ENCODE results near the gene RICTOR. TPM values are rescaled to one million over a fixed set of nuclear protein-coding genes. Genes with fewer than 3 reads are reported as not detected.
A peak's percentile ranks its signal among the peaks of the same experiment; 100 is the strongest.
"Not testable (repeated sequence)": the region's sequence is repeated elsewhere in the genome, so short reads cannot be mapped to it uniquely, and the experiment has no call there.

RICTOR gene
- total RNA-seq, 4 donors from 2014 or later = 24.0 to 46.1 (median 31.9) TPM

DNA sequence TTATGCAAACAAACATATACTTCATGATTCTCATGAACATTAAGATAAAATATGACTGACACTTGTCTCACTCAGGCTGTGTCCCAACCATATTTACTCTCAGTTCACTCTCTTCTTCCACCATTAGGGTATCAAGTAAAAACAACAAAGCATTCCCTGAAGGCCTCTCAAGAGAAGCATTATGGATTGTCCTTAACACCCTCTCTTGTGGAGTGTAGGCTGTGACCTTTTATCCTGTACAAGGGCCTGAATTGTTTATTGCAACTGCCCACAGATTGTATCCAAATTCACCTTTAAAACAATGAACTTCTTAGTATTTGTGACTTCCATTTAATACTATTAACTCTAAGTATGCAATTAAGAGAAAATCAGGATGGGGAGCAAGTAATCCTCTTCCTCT is 78.1 kb downstream of the RICTOR start:
- no peaks in the 10 kb centered on the region for H3K9me3 ChIP-seq
- no peaks in the 10 kb centered on the region for H3K27me3 ChIP-seq
- no peak overlapping the region for H3K4me3 ChIP-seq
- H3K36me3 ChIP-seq = peaks cover 0 to 3% of the 10 kb centered on the region in 2 donors
- no peak overlapping the region for H3K27ac ChIP-seq
- no peak for ATAC-seq
- H3K4me1 ChIP-seq = peaks cover 0 to 15% (median 2%) of the 10 kb centered on the region in 3 donors
- TF ChIP-seq POLR2A (IDR thresholded peaks at IDR 0.05) (no peak), EP300 (IDR thresholded peaks at IDR 0.05) (no peak), POLR2AphosphoS5 (IDR thresholded peaks at IDR 0.05) (no peak)
- TF ChIP-seq, protein P1, sequence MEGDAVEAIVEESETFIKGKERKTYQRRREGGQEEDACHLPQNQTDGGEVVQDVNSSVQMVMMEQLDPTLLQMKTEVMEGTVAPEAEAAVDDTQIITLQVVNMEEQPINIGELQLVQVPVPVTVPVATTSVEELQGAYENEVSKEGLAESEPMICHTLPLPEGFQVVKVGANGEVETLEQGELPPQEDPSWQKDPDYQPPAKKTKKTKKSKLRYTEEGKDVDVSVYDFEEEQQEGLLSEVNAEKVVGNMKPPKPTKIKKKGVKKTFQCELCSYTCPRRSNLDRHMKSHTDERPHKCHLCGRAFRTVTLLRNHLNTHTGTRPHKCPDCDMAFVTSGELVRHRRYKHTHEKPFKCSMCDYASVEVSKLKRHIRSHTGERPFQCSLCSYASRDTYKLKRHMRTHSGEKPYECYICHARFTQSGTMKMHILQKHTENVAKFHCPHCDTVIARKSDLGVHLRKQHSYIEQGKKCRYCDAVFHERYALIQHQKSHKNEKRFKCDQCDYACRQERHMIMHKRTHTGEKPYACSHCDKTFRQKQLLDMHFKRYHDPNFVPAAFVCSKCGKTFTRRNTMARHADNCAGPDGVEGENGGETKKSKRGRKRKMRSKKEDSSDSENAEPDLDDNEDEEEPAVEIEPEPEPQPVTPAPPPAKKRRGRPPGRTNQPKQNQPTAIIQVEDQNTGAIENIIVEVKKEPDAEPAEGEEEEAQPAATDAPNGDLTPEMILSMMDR (IDR thresholded peaks at IDR 0.05) = no peak

DNA sequence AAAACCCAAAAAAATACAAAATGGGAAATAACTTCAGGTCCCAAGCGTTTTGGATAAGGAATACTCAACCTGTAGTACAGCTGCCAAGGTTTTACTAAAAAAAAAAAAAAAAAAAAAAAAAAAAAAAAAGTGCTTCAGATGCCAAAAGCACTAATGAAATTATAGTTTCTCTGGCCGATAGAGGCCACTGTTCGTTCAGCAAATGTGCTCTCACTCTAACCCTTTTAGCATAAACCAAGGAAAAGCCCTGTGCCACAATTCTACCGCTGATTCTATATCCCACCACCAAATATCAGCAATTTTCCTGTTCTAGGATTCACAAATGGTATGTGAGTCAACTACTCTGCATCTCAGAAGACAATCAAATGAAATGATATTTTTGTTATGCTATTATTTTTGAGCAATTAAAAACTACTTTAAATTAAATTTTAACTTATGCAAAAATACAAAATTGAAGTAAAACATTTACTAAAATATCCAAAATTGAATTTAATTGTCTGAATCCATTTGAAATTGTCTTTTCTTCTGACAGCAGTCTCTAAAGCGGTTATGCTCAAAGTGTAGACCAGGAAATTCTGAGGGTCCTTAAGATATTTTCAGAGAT is 79.8 kb downstream of the RICTOR start:
- ATAC-seq = peak; percentile 53
- no peaks in the 10 kb centered on the region for H3K9me3 ChIP-seq
- no peak overlapping the region for H3K4me3 ChIP-seq
- 27 to 32% methylated on average over 5 of the region's 5 CpGs for WGBS, 2 donors (ENCODE audit: low coverage in 1 of 2)
- peaks cover 0 to 15% (median 2%) of the 10 kb centered on the region in 3 donors for H3K4me1 ChIP-seq
- no peak overlapping the region for H3K27ac ChIP-seq
- H3K36me3 ChIP-seq = peaks cover 0 to 10% of the 10 kb centered on the region in 2 donors
- H3K27me3 ChIP-seq = no peaks in the 10 kb centered on the region
- no peak for TF ChIP-seq POLR2AphosphoS5 (IDR thresholded peaks at IDR 0.05)
- TF ChIP-seq, protein P1 (IDR thresholded peaks at IDR 0.05) = peak; percentile 39 to 68 (median 58)

DNA sequence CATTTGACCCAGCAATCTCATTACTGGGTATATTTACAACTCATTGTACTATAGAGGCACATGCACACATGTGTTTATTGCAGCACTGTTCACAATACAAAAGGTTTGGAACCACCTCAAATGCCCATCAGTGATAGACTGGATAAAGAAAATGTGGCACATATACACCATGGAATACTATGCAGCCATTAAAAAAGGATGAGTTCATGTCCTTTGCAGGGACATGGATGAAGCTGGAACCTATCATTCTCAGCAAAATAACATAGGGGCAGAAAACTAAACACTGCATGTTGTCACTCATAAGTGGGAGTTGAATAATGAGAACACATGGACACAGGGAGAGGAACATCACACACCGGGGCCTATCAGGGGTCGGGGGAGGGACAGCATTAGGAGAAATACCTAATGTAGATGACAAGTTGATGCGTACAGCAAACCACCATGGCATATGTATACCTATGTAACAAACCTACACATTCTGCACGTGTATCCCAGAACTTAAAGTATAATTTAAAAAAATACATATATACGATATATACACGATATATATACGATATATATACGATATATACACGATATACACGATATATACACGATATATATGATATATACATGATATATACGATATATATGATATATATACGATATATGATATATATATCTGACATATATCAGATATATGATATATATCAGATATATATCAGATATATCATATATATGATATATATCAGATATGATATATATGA is 84.1 kb downstream of the RICTOR start:
- 92 to 94% methylated on average over 8 to 11 of the region's 13 CpGs for whole genome bisulfite sequencing, 2 donors (ENCODE audit: low coverage in 1 of 2)
- H3K36me3 ChIP-seq = peaks cover 0 to 26% of the 10 kb centered on the region in 2 donors
- H3K27me3 ChIP-seq, H3K9me3 ChIP-seq, ATAC-seq, H3K4me3 ChIP-seq, H3K4me1 ChIP-seq, H3K27ac ChIP-seq: not testable (repeated sequence)

DNA sequence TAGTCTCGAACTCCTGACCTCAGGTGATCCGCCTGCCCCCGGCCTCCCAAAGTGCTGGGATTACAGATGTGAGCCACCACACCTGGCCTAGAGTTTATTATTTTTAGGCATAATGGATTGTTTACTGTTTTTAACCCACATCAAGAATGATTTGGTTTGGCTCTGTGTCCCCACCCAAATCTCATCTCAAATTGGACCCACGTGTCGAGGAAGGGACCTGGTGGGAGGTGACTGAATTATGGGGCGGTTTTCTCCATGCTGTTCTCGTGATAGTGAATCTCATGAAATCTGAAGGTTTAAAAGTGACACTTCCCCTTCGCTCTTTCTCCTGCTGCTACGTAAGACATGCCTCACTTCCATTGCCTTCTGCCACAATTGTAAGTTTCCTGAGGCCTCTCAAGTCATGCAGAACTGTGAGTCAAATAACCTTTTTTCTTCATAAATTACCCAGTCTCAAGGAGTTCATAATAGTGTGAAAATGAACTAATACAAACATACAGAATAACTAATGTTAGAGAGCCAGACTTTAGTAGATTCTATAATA is 88.2 kb downstream of the RICTOR start:
- peaks cover 0 to 32% of the 10 kb centered on the region in 2 donors for H3K36me3 ChIP-seq
- no peaks in the 10 kb centered on the region for H3K27me3 ChIP-seq
- H3K4me1 ChIP-seq = no peaks in the 10 kb centered on the region
- ATAC-seq = no peak
- no peak for TF ChIP-seq POLR2AphosphoS5 (IDR thresholded peaks at IDR 0.05)
- TF ChIP-seq EP300 (IDR thresholded peaks at IDR 0.05) = no peak
- TF ChIP-seq POLR2A (IDR thresholded peaks at IDR 0.05) = no peak
- TF ChIP-seq, protein P1 (IDR thresholded peaks at IDR 0.05) = no peak
- no peaks in the 10 kb centered on the region for H3K9me3 ChIP-seq
- no peak overlapping the region for H3K4me3 ChIP-seq
- 71 to 100% methylated on average over 4 to 6 of the region's 9 CpGs for WGBS, 2 donors (ENCODE audit: low coverage in 1 of 2)
- H3K27ac ChIP-seq = no peak overlapping the region

DNA sequence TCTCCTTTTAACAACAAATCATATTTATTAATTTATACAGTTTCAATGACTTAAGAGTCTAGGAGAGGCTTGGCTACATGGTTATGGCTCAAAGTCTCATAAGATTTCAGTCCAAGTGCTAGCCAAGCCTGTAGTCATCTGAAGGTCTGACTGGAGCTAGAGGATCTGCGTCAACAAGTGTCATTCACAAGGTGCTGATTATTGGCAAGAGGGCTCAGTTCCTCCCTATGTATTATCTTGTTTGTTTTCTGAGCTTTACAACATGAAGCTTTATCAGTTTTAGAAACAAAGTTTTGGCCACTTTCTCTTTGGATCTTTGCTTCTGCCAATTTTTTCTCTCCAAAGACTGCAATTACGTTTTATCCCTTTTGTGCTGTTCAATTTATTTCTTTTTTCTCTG is 94.7 kb downstream of the RICTOR start:
- Histone ChIP-seq H3K4me3 (no peak overlapping the region), H3K9me3 (no peaks in the 10 kb centered on the region), H3K36me3 (peaks cover 0 to 26% of the 10 kb centered on the region in 2 donors), H3K27me3 (no peaks in the 10 kb centered on the region), H3K27ac (no peak overlapping the region), H3K4me1 (no peaks in the 10 kb centered on the region)
- TF ChIP-seq, protein P1 (IDR thresholded peaks at IDR 0.05) = no peak
- TF ChIP-seq EP300 (IDR thresholded peaks at IDR 0.05) (no peak), POLR2AphosphoS5 (IDR thresholded peaks at IDR 0.05) (no peak), POLR2A (IDR thresholded peaks at IDR 0.05) (no peak)
- 64 to 85% methylated on average over 2 of the region's 2 CpGs for WGBS, 2 donors (ENCODE audit: low coverage in 1 of 2)
- ATAC-seq = no peak
